GM12873 (cell line): Measurements from ENCODE around the gene GABRG3.

Experiments used
- CTCF ChIP-seq: IDR thresholded peaks from 2 replicates; pipeline ENCODE4 v1.5.1; 2012; ENCODE audit warnings: low read depth, mild to moderate bottlenecking, moderate library complexity, low read length, control low read depth; ENCODE audit not compliant: insufficient read depth; ENCODE audit errors: missing control alignments

The GABRG3 gene

DNA sequence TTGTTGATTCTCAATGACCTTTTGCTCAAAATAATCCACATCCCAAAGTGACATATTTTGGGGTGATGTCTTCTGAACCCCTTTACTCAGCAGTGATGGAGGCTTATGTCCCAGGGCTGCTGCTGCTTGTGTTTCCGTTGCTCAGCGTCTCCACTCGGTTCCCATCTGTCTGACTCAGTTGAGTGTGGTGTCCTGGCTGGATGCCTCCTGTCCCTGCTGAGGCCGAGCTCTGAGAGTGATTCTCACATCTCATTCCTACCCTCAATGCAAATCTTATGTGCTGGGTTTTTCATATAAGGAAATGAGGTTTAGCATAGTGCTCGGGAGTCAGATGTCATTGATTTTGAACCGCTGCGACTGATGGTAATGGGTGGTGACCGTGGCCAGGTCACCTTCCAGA is 247.4 kb downstream of the GABRG3 start:
- no peak for TF ChIP-seq CTCF

DNA sequence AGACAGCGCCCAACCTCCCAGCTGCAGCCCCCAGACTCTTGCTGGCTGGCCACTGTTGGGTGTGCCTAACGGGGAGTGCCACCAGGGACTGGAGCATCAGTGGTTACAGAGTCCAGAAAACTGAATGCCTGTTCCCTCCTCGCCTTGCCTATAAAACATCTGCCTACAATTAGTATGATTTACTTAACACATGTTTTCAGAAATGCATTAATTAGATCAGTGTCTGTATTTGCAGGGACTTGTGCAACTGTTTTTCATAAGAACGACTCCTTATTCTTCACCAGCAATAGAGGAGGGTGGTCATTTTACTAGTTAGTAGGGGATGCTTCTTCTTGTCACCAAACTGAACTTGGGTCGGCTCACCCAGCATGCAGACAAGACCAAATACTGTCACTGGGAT is 248.7 kb downstream of the GABRG3 start:
- no peak for TF ChIP-seq CTCF

GRCh38 chr15:27220199-27220598 is 249.2 kb downstream of the GABRG3 start:
- no peak for TF ChIP-seq CTCF

GRCh38 chr15:27222479-27222878 is 251.5 kb downstream of the GABRG3 start:
- no peak for TF ChIP-seq CTCF

- no peak for TF ChIP-seq CTCF
Observed at GRCh38 chr15:27223179-27223578, 252.2 kb downstream of the GABRG3 start.

DNA sequence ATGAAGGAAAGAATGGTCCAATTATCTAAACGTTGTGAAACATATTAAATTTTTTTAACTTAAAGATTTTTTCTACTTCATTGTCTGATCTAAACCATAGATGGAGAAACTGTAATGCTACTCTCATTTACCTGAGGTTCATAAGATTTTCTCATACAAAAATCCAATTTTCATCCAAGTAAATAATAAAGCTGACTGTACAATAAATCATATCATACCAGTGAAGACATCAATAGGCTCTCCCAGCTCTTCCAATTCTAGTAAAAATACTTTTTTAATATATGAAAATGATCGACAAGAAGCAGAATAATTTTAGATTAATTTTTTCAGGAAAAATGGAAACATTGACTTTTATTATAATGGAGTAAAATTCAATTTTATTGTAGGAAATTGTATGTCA is 260.8 kb downstream of the GABRG3 start:
- no peak for TF ChIP-seq CTCF

DNA sequence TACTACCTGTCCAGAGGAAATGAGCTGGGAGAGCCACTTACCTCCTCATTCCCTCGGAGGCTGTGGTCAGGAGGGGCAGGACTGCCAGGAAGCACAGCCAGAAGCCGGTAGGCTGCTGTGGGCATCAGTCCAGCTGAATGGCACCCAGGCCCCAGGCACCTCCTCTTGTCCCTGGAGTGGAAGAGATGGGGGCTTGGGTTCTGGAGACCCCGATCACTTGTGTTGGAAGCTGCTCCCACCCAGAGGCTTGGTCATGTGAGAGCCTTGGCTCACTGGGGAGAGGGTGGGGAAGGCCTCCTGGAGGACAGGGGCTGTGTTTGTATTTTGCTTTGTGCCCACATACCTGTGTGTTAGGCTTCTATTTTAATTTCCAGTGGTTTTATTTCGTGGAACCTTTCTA is 261.9 kb downstream of the GABRG3 start:
- no peak for TF ChIP-seq CTCF

DNA sequence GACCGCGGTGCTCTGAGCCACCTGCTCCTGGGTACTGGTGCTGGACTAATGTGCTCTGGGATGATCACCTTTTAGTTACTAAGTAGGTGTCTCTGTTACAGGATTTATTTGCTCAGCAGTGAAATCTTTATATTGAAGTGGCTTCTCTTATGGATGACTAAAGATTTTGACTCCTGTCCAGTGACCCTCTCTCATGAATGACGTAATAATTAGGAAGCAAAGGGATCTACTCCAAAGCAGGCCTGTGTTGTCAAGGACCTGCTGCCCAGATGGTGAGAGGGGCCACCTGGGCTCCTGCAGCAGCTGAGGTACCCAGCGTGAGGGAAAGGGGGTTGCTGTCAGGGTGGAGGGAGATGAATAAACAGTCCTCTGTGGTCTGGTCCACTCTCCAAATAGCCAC is 263.6 kb downstream of the GABRG3 start:
- TF ChIP-seq CTCF = no peak
